ENCODE measurements around the gene TSPYL1. TPM values are rescaled to one million over a fixed set of nuclear protein-coding genes. Genes with fewer than 3 reads are reported as not detected.

Gene TSPYL1
- total RNA-seq (10 to 100 TPM; 29.6 to 39.8 TPM), polyA plus RNA-seq (10 to 100 TPM; 25.1 to 30.8 TPM)

DNA sequence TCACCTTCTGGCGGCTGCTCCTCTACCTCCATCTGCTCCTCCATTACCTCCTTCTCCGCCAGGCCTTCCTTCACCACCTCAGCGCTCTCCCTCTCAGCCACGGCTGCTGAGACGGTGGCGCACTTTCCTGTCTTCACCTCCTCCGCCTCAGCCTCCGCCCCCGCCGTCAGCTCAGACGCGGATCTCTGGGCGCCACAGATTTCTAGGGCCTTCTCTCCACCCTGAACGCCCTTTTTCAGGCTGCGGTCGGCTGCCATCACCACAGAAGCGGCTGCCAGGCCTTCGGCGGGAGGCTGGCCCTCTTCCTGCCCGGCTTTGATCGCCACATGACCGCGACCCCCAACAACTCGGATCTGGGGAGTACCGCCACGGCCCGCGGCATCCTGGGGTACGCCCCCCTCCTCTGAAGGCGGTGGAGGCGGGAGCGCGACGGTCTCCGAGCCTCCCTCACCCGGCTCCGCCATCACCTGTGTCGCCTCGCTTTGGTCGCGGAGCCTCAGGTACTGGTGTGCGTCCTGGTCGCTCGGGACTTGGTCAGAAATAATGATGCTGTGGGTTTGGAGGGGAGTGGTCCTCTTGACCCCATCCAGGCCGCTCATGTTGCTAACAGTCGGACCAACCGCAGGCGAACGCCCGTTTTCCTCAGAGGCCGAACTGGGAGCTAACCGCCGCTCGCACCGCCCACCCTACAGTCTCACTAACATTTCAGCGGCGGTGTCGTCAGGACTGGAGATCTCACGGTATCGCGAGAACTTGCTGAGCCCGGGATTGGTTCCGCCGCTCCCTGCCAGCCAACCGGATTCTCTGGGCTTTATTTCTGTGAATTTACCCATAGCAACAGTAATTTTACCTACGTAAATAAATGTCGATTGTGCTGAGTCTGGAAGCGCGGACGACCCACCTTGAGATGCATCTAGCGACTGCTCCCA lies at the start of gene TSPYL1:
Gene TSPYL1 (minus strand): TSS at position 699 of the 929 bp plus-strand sequence. CDS start 100 bp downstream, at position 599.
- Histone ChIP-seq H3K4me3 (ENCODE audit: low read depth in 1 of 3, low read length in 3 of 3) (peak within 1 kb of the TSS; percentile 78 to 94 (median 81)), H3K9ac (ENCODE audit: low read depth in 1 of 2, low read length in 2 of 2) (peak within 1 kb of the TSS; percentile 89 to 97), H3K27ac (ENCODE audit: low read depth in 1 of 2, low read length in 2 of 2) (peak within 1 kb of the TSS; percentile 88 to 97), H3K27me3 (ENCODE audit: control insufficient read depth in 4 of 4, insufficient read depth in 4 of 4, low read length in 3 of 4) (no peaks in the 10 kb centered on the region), H3K4me1 (ENCODE audit: control insufficient read depth in 4 of 4, insufficient read depth in 4 of 4, low read length in 3 of 4) (peaks cover 6 to 53% (median 38%) of the 10 kb centered on the region in 4 donors), H3K36me3 (ENCODE audit: control insufficient read depth in 4 of 4, insufficient read depth in 3 of 4, low read depth in 1 of 4, low read length in 3 of 4) (no peaks in the 10 kb centered on the region), H3K9me3 (ENCODE audit: control insufficient read depth in 4 of 4, low read length in 3 of 4) (no peaks in the 10 kb centered on the region)
- WGBS, result under 1% methylated on average over 71 of the region's 71 CpGs
- DNase-seq (ENCODE audit: low spot score), result peak; percentile 94
- TF ChIP-seq, protein P1, sequence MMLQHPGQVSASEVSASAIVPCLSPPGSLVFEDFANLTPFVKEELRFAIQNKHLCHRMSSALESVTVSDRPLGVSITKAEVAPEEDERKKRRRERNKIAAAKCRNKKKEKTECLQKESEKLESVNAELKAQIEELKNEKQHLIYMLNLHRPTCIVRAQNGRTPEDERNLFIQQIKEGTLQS (IDR thresholded peaks at IDR 0.05), result no peak
- no peak for TF ChIP-seq FOXA1 (IDR thresholded peaks at IDR 0.05)
- peak in 1 of 2 donors; percentile 4 for TF ChIP-seq HNF4A (conservative IDR thresholded peaks at IDR 0.05)
- TF ChIP-seq, protein P2, sequence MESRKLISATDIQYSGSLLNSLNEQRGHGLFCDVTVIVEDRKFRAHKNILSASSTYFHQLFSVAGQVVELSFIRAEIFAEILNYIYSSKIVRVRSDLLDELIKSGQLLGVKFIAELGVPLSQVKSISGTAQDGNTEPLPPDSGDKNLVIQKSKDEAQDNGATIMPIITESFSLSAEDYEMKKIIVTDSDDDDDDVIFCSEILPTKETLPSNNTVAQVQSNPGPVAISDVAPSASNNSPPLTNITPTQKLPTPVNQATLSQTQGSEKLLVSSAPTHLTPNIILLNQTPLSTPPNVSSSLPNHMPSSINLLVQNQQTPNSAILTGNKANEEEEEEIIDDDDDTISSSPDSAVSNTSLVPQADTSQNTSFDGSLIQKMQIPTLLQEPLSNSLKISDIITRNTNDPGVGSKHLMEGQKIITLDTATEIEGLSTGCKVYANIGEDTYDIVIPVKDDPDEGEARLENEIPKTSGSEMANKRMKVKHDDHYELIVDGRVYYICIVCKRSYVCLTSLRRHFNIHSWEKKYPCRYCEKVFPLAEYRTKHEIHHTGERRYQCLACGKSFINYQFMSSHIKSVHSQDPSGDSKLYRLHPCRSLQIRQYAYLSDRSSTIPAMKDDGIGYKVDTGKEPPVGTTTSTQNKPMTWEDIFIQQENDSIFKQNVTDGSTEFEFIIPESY (IDR thresholded peaks at IDR 0.05), result peak; percentile 99
- TF ChIP-seq RXRA (IDR thresholded peaks at IDR 0.05), result peak in 1 of 2 donors; percentile 12
- no peak for TF ChIP-seq RAD21 (IDR thresholded peaks at IDR 0.05)
- TF ChIP-seq EGR1 (IDR thresholded peaks at IDR 0.05; ENCODE audit: low read depth in 2 of 2), result no peak
- TF ChIP-seq, protein P3, sequence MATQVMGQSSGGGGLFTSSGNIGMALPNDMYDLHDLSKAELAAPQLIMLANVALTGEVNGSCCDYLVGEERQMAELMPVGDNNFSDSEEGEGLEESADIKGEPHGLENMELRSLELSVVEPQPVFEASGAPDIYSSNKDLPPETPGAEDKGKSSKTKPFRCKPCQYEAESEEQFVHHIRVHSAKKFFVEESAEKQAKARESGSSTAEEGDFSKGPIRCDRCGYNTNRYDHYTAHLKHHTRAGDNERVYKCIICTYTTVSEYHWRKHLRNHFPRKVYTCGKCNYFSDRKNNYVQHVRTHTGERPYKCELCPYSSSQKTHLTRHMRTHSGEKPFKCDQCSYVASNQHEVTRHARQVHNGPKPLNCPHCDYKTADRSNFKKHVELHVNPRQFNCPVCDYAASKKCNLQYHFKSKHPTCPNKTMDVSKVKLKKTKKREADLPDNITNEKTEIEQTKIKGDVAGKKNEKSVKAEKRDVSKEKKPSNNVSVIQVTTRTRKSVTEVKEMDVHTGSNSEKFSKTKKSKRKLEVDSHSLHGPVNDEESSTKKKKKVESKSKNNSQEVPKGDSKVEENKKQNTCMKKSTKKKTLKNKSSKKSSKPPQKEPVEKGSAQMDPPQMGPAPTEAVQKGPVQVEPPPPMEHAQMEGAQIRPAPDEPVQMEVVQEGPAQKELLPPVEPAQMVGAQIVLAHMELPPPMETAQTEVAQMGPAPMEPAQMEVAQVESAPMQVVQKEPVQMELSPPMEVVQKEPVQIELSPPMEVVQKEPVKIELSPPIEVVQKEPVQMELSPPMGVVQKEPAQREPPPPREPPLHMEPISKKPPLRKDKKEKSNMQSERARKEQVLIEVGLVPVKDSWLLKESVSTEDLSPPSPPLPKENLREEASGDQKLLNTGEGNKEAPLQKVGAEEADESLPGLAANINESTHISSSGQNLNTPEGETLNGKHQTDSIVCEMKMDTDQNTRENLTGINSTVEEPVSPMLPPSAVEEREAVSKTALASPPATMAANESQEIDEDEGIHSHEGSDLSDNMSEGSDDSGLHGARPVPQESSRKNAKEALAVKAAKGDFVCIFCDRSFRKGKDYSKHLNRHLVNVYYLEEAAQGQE (IDR thresholded peaks at IDR 0.05), result peak; percentile 86
- peak; percentile 91 for TF ChIP-seq TAF1 (conservative IDR thresholded peaks at IDR 0.05)
- TF ChIP-seq JUND (IDR thresholded peaks at IDR 0.05), result peak in 1 of 2 donors; percentile 36
- TF ChIP-seq HNF4G (IDR thresholded peaks at IDR 0.05), result no peak
- peak; percentile 64 for TF ChIP-seq SP1 (IDR thresholded peaks at IDR 0.05)
- no peak for TF ChIP-seq GABPA (IDR thresholded peaks at IDR 0.05 in 1 of 2, conservative IDR thresholded peaks at IDR 0.05 in 1 of 2)
- TF ChIP-seq NR2F2 (IDR thresholded peaks at IDR 0.05), result no peak
- TF ChIP-seq, protein P4, sequence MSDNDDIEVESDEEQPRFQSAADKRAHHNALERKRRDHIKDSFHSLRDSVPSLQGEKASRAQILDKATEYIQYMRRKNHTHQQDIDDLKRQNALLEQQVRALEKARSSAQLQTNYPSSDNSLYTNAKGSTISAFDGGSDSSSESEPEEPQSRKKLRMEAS (IDR thresholded peaks at IDR 0.05), result peak; percentile 11
- TF ChIP-seq, protein P5, sequence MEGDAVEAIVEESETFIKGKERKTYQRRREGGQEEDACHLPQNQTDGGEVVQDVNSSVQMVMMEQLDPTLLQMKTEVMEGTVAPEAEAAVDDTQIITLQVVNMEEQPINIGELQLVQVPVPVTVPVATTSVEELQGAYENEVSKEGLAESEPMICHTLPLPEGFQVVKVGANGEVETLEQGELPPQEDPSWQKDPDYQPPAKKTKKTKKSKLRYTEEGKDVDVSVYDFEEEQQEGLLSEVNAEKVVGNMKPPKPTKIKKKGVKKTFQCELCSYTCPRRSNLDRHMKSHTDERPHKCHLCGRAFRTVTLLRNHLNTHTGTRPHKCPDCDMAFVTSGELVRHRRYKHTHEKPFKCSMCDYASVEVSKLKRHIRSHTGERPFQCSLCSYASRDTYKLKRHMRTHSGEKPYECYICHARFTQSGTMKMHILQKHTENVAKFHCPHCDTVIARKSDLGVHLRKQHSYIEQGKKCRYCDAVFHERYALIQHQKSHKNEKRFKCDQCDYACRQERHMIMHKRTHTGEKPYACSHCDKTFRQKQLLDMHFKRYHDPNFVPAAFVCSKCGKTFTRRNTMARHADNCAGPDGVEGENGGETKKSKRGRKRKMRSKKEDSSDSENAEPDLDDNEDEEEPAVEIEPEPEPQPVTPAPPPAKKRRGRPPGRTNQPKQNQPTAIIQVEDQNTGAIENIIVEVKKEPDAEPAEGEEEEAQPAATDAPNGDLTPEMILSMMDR (IDR thresholded peaks at IDR 0.05; ENCODE audit: low read depth, low read length, missing input control), result no peak
- TF ChIP-seq YY1 (IDR thresholded peaks at IDR 0.05), result peak; percentile 82
- no peak for TF ChIP-seq FOXA2 (IDR thresholded peaks at IDR 0.05)

Data from liver (tissue), 9 donors.